Ishikawa (cell line): ENCODE measurements around the gene CCSER2.

Experiments
- REST ChIP-seq: IDR thresholded peaks from 2 replicates; pipeline ENCODE4 v1.6.1; 2012; ENCODE audit warnings: low read depth, mild to moderate bottlenecking
- TCF12 ChIP-seq: IDR thresholded peaks from 2 replicates; pipeline ENCODE4 v1.6.1; 2012; ENCODE audit warnings: low read depth

DNA sequence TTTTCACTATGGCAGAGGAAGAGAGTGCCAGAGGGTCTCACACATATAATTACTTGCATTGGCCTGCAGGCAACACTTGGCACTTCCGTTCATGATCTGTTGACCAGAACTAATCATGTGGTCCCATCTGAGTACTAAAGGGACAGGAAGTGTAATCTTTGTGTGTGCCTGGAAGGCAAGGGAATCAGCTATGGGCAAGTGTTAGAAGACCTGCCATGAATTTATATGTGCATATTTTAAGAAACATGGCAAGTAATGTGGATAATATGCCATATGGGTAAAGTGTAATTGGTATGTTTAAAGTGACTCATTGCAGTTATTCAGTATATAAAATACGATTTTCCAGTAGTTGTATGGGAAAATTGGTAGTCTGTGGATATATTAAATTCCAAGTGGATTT is 46.1 kb downstream of the CCSER2 start:
- no peak for TF ChIP-seq REST
- no peak for TF ChIP-seq TCF12
